ENCODE measurements around the gene HSPBP1. TPM values are rescaled to one million over a fixed set of nuclear protein-coding genes. Genes with fewer than 3 reads are reported as not detected.

The HSPBP1 gene
- total RNA-seq, 1 donor, result 25.0 TPM

DNA sequence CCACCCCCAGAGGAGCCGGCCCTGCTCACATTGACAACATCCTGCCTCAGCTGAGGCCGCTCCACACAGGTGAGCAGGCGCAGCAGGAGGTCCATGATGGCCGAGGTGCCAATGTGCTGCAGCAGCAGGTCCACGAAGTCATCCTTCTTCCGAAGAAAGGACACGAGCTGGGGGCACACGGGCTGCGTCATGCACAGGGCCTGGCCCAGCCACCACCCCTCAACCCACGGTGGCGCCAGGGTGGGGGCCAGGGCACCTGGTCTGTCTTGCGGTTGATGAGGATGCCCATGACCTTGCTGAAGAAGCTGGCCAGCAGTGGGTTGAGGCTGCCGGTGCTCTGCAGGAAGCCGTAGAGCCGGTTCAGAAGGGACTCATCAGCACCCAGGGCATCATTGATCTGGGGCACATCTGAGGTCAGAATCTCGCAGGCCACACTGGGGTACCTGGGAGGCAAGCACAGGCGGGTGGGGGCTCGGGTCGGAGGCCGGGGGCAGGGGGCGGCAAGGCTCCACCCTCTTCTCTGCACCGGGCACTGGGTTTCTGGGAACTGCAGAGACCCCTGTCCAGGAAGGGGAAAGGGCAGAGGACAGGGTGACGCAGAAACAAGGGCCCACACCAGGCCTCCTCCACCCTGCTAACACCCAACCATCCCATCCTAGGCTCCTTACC lies 34.5 kb downstream of the HSPBP1 start:
- DNase-seq (ENCODE audit: low read depth), result no peak
- TF ChIP-seq, protein P1, sequence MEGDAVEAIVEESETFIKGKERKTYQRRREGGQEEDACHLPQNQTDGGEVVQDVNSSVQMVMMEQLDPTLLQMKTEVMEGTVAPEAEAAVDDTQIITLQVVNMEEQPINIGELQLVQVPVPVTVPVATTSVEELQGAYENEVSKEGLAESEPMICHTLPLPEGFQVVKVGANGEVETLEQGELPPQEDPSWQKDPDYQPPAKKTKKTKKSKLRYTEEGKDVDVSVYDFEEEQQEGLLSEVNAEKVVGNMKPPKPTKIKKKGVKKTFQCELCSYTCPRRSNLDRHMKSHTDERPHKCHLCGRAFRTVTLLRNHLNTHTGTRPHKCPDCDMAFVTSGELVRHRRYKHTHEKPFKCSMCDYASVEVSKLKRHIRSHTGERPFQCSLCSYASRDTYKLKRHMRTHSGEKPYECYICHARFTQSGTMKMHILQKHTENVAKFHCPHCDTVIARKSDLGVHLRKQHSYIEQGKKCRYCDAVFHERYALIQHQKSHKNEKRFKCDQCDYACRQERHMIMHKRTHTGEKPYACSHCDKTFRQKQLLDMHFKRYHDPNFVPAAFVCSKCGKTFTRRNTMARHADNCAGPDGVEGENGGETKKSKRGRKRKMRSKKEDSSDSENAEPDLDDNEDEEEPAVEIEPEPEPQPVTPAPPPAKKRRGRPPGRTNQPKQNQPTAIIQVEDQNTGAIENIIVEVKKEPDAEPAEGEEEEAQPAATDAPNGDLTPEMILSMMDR (IDR thresholded peaks at IDR 0.05; ENCODE audit: insufficient read depth, low read depth, low read length), result no peak
- H3K4me3 ChIP-seq (ENCODE audit: low read depth, low read length), result no peak overlapping the region

DNA sequence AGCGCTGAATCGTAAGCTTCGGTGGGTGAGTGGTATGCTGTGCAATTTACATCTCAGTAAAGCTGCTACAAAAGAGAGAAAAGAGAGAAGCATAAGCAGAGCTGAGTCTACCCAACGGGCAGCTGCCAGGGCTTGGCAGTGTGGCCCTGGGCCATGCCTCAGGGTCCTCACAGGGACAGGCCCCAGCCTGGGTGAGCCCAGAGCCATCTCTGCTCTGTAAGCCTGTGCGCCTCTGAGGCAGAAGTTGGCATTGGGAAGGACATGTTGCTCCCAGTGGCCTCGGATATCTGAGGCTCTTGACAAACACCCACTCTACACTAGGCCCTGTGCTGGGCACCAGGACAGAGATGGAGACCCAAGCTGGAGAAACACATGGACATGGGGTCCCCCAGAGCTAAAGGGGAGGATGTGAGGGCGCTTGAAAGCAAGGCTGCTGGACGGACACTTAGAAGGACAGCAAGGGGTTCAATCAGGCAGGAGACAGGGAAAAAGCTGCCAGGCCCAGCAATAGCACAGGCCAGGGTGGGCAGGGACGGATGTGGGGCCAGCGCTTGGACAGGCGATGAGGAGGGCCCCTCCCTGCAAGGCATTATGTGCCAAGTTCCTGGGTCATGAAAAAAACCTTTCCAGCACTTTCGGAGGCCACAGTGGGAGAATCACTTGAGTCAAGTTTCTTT lies 35.8 kb downstream of the HSPBP1 start:
- TF ChIP-seq, protein P1 (IDR thresholded peaks at IDR 0.05; ENCODE audit: insufficient read depth, low read depth, low read length), result no peak
- no peak overlapping the region for H3K4me3 ChIP-seq (ENCODE audit: low read depth, low read length)
- no peak for DNase-seq (ENCODE audit: low read depth)

GRCh38 chr19:55242517-55242916 lies 37.4 kb downstream of the HSPBP1 start:
- DNase-seq (ENCODE audit: low read depth), result no peak
- TF ChIP-seq, protein P1 (IDR thresholded peaks at IDR 0.05; ENCODE audit: insufficient read depth, low read depth, low read length), result no peak
- no peak overlapping the region for H3K4me3 ChIP-seq (ENCODE audit: low read depth, low read length)

- H3K4me3 ChIP-seq (ENCODE audit: low read depth, low read length), result no peak overlapping the region
- no peak for DNase-seq (ENCODE audit: low read depth)
- TF ChIP-seq, protein P1 (IDR thresholded peaks at IDR 0.05; ENCODE audit: insufficient read depth, low read depth, low read length), result no peak
Observed at GRCh38 chr19:55241935-55242464, 37.9 kb downstream of the HSPBP1 start.

DNA sequence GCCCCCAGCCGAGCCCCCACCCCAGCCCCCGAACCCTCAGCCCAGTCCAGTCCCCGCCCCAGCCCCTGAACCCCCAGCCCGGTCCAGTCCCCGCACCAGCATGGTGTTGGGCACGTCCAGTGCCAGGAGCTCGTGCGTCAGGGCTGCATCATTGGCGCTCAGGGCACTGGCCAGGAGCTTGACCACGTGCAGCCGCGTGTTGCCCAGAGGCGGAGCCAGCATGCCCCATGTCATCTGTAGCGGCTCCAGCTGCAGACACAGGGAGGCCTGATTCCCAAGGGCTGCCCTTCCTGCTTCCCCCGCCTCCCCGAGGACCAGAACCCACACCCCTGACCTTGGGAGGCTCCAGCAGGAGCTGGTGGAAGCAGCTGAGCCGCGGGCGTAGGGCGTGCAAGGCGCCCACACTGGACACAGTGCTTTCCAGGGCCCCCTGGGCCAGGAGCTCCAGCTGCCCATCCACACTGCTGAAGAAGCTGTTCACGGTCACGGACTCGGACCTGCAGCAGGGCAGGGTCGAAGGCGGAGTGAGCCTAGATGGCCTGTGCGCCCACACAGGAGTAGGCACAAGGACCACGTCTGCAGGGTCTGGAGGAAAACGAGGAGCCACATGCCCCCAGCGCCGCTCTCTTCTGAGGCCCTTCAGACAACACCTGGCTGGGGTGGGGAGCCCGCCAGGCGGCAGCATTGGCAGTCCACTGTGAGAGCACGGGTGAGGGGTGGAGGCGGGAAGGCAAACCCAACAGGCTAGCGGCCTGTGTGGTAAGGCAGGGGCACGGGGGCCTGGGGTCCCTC lies 38.6 kb downstream of the HSPBP1 start:
- no peak for DNase-seq (ENCODE audit: low read depth)
- TF ChIP-seq, protein P1 (IDR thresholded peaks at IDR 0.05; ENCODE audit: insufficient read depth, low read depth, low read length), result no peak
- H3K4me3 ChIP-seq (ENCODE audit: low read depth, low read length), result no peak overlapping the region

DNA sequence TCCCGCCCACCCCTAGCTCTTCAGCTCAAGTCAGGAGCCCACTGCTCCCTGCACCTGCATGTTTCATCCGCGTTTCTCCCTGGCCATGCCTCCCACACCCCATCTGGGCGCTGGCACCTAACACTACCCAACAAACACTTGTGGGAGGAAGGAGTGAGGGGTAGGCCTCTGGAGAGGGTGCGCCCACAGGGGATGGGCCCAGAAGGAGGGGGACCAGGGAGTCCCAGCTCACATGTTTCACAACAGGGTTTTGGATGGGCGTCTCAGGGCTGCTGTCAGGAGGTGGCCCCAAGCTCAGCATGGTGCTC lies 39.2 kb downstream of the HSPBP1 start:
- no peak overlapping the region for H3K4me3 ChIP-seq (ENCODE audit: low read depth, low read length)
- no peak for DNase-seq (ENCODE audit: low read depth)
- TF ChIP-seq, protein P1 (IDR thresholded peaks at IDR 0.05; ENCODE audit: insufficient read depth, low read depth, low read length), result no peak

Data from fibroblast of villous mesenchyme (primary cell).